KBM-7 (cell line): Measurements from ENCODE around the gene PGF.
"Not testable (repeated sequence)": the region's sequence is repeated elsewhere in the genome, so short reads cannot be mapped to it uniquely, and the experiment has no call there.

Experiments used
- DNase-seq: peaks from one replicate; pipeline ENCODE4 v3.0.0-alpha.2; 2015
- in situ Hi-C: fragments of 300-500 bp; cut with MboI; formaldehyde crosslinking; loops from 2 replicates; pipeline ENCODE4 v1.14.3; 2020; ENCODE audit warnings: low sequenced_read_pairs, low pct_unique_long_range_greater_than_20kb, mixed read lengths

The PGF gene

GRCh38 chr14:74955229-74956026 is at the start of gene PGF:
PGF (minus strand) TSS chr14:74955597; CDS start chr14:74955242, 355 bp downstream.
- in situ Hi-C loops, result no loop called here
- peak; percentile 44 for DNase-seq

- no peak for DNase-seq
- in situ Hi-C loops, result no loop called here
Observed at GRCh38 chr14:75003250-75004027, 48.0 kb upstream of the PGF start.

GRCh38 chr14:75002392-75003249 is 47.2 kb upstream of the PGF start, which contains the start of gene EIF2B2:
EIF2B2 (plus strand) TSS chr14:75002921; CDS start chr14:75002991, 70 bp downstream.
- peak; percentile 99 for DNase-seq
- in situ Hi-C loops, result no loop called here

- in situ Hi-C loops, result no loop called here
- no peak for DNase-seq
Observed at GRCh38 chr14:75001899-75002298, 46.5 kb upstream of the PGF start.

- in situ Hi-C loops, result no loop called here
- no peak for DNase-seq
Observed at GRCh38 chr14:75001261-75001660, 45.9 kb upstream of the PGF start.

GRCh38 chr14:74995781-74996180 is 40.4 kb upstream of the PGF start:
- DNase-seq, in situ Hi-C loops: not testable (repeated sequence)

- in situ Hi-C loops, DNase-seq: not testable (repeated sequence)
Observed at GRCh38 chr14:74994182-74994581, 38.8 kb upstream of the PGF start.

- DNase-seq, result no peak
- in situ Hi-C loops, result no loop called here
Observed at GRCh38 chr14:74988993-74989392, 33.6 kb upstream of the PGF start.

- in situ Hi-C loops, result no loop called here
- DNase-seq, result no peak
Observed at GRCh38 chr14:74988131-74988530, 32.7 kb upstream of the PGF start.

- in situ Hi-C loops, result no loop called here
- DNase-seq, result no peak
Observed at GRCh38 chr14:74985806-74986205, 30.4 kb upstream of the PGF start.

GRCh38 chr14:74985028-74985310 is 29.6 kb upstream of the PGF start:
- in situ Hi-C loops, result no loop called here
- no peak for DNase-seq

GRCh38 chr14:74984236-74985027 is 29.0 kb upstream of the PGF start:
- DNase-seq, result no peak
- in situ Hi-C loops, result no loop called here

GRCh38 chr14:74983343-74983742 is 27.9 kb upstream of the PGF start:
- in situ Hi-C loops, result no loop called here

GRCh38 chr14:74982661-74983060 is 27.3 kb upstream of the PGF start:
- DNase-seq, result no peak
- in situ Hi-C loops, result no loop called here

More at GRCh38 chr14:74983343-74983742, 27.9 kb upstream of the PGF start:
- DNase-seq, result no peak

GRCh38 chr14:74981833-74982232 is 26.4 kb upstream of the PGF start:
- no peak for DNase-seq
- in situ Hi-C loops, result no loop called here

- DNase-seq, result no peak
- in situ Hi-C loops, result no loop called here
Observed at GRCh38 chr14:74981462-74981782, 26.0 kb upstream of the PGF start.

- in situ Hi-C loops, result no loop called here
- DNase-seq, result no peak
Observed at GRCh38 chr14:74980731-74981461, 25.5 kb upstream of the PGF start.

GRCh38 chr14:74980398-74980730 is 25.0 kb upstream of the PGF start:
- in situ Hi-C loops, result no loop called here
- no peak for DNase-seq
